SIG-M5 treated with dmso at 0.1 percent for 504 hours (cell line): Measurements from ENCODE around the gene CUL3.
"Not testable (repeated sequence)": the region's sequence is repeated elsewhere in the genome, so short reads cannot be mapped to it uniquely, and the experiment has no call there.

Source experiments
- DNase-seq: peaks from one replicate; lab custom pipeline; 2025; ENCODE audit not compliant: unreplicated experiment; lab: John Stamatoyannopoulos, UW

The CUL3 gene

GRCh38 chr2:224585211-224586088 lies at the start of gene CUL3:
Gene CUL3, minus strand, starts transcription at chr2:224585363. Its CDS starts 354 bp downstream, at chr2:224585009.
- peak; percentile 99 for DNase-seq

- DNase-seq: no peak
These were observed 45.7 kb upstream of the CUL3 start for GRCh38 chr2:224630659-224631550.

- DNase-seq: no peak
These were observed 43.3 kb upstream of the CUL3 start for GRCh38 chr2:224628416-224628815.

- no peak for DNase-seq
These were observed 41.6 kb upstream of the CUL3 start for GRCh38 chr2:224626735-224627134.

GRCh38 chr2:224613543-224614286 lies 28.6 kb upstream of the CUL3 start:
- DNase-seq: no peak

GRCh38 chr2:224612578-224612977 lies 27.4 kb upstream of the CUL3 start:
- DNase-seq: no peak

- DNase-seq: no peak
These were observed 26.8 kb upstream of the CUL3 start for GRCh38 chr2:224611938-224612337.

- no peak for DNase-seq
These were observed 22.9 kb upstream of the CUL3 start for GRCh38 chr2:224608104-224608503.

- not testable (repeated sequence) for DNase-seq
These were observed 18.8 kb upstream of the CUL3 start for GRCh38 chr2:224603746-224604500.

- DNase-seq: not testable (repeated sequence)
These were observed 17.7 kb upstream of the CUL3 start for GRCh38 chr2:224602778-224603375.

- DNase-seq: no peak
These were observed 16.8 kb upstream of the CUL3 start for GRCh38 chr2:224601923-224602322.

GRCh38 chr2:224598678-224599077 lies 13.5 kb upstream of the CUL3 start:
- DNase-seq: no peak

- DNase-seq: no peak
These were observed 11.1 kb upstream of the CUL3 start for GRCh38 chr2:224596289-224596688.

GRCh38 chr2:224595518-224595917 lies 10.4 kb upstream of the CUL3 start:
- no peak for DNase-seq

GRCh38 chr2:224594840-224595239 lies 9.7 kb upstream of the CUL3 start:
- DNase-seq: no peak

GRCh38 chr2:224591220-224591619 lies 6.1 kb upstream of the CUL3 start:
- DNase-seq: no peak

- DNase-seq: peak; percentile 84
These were observed 1.0 kb upstream of the CUL3 start for GRCh38 chr2:224586127-224586695.

GRCh38 chr2:224584785-224585210 lies 365 bp downstream of the CUL3 start:
- peak; percentile 50 for DNase-seq

GRCh38 chr2:224584111-224584784 lies 915 bp downstream of the CUL3 start:
- peak; percentile 49 for DNase-seq
